OCI-LY7 (cell line): ENCODE results near the gene CRTC1. TPM values are rescaled to one million over a fixed set of nuclear protein-coding genes. Genes with fewer than 3 reads are reported as not detected.

ENCODE experiments used
- BruUV-seq: library from RNA; stranded (reverse); fragments of 400-500 nt; replicated peaks from 2 replicates; lab custom pipeline; 2021; lab: Mats Ljungman, UMichigan
- CTCF ChIA-PET: fragments of 300-600 bp; sonication (Branson Sonifier 250); formaldehyde crosslinking; loops from one replicate; lab custom pipeline; 2022; ENCODE audit warnings: antibody characterized with exemption; ENCODE audit not compliant: unreplicated experiment; lab: Charles Lee
- POLR2A ChIA-PET: fragments of 300-600 bp; sonication (Branson Sonifier 250); formaldehyde crosslinking; loops from one replicate; lab custom pipeline; 2022; ENCODE audit warnings: antibody characterized with exemption; lab: Charles Lee
- DNase-seq: peaks from one replicate; pipeline ENCODE4 v3.0.0-alpha.2; 2015; ENCODE audit warnings: low spot score
- H2AFZ ChIP-seq: fragments of 200-600 bp; sonication (generic), shearing (Covaris generic); 2 replicates; pipeline ENCODE4 v1.6.1; 2014; ENCODE audit warnings: mild to moderate bottlenecking, antibody characterized with exemption, low read length, moderate library complexity
- H3K27ac ChIP-seq: fragments of 200-600 bp; sonication (generic); 2 replicates; pipeline ENCODE4 v1.5.1; 2014; ENCODE audit warnings: mixed run types, low read depth, mild to moderate bottlenecking, moderate library complexity, low read length, inconsistent platforms; ENCODE audit not compliant: poor library complexity, severe bottlenecking
- H3K36me3 ChIP-seq: fragments of 200-600 bp; sonication (generic); 2 replicates; pipeline ENCODE4 v1.6.1; 2014; ENCODE audit warnings: mild to moderate bottlenecking, antibody characterized with exemption, low read length, moderate library complexity, mixed read lengths; ENCODE audit not compliant: insufficient read depth
- H3K4me1 ChIP-seq: fragments of 200-600 bp; sonication (generic); 2 replicates; pipeline ENCODE4 v1.5.1; 2014; ENCODE audit warnings: mild to moderate bottlenecking, low read length; ENCODE audit not compliant: insufficient read depth, poor library complexity, severe bottlenecking
- H3K4me2 ChIP-seq: fragments of 200-600 bp; sonication (generic); 2 replicates; pipeline ENCODE4 v1.6.1; 2014; ENCODE audit warnings: mild to moderate bottlenecking, low read length
- H3K4me3 ChIP-seq: fragments of 200-600 bp; sonication (generic); 2 replicates; pipeline ENCODE4 v1.5.1; 2014; ENCODE audit warnings: mild to moderate bottlenecking, low read depth, low read length; ENCODE audit not compliant: poor library complexity, severe bottlenecking
- H3K79me2 ChIP-seq: fragments of 200-600 bp; sonication (generic); 2 replicates; pipeline ENCODE4 v1.6.1; 2016; ENCODE audit warnings: low read depth, mild to moderate bottlenecking, low read length, moderate library complexity, mixed read lengths; ENCODE audit not compliant: insufficient read depth
- H3K9me2 ChIP-seq: fragments of 200-600 bp; sonication (generic); 2 replicates; pipeline ENCODE4 v1.6.1; 2016; ENCODE audit warnings: mild to moderate bottlenecking, low read length, mixed read lengths; ENCODE audit not compliant: insufficient read depth
- H3K9me3 ChIP-seq: fragments of 200-600 bp; sonication (generic); 2 replicates; pipeline ENCODE4 v1.6.1; 2014; ENCODE audit warnings: mild to moderate bottlenecking, mixed run types, low read length, mixed read lengths
- H4K20me1 ChIP-seq: fragments of 200-600 bp; sonication (generic); 2 replicates; pipeline ENCODE4 v1.6.1; 2014; ENCODE audit warnings: mild to moderate bottlenecking, antibody characterized with exemption, low read length, moderate library complexity, mixed read lengths; ENCODE audit not compliant: insufficient read depth
- EZH2phosphoT487 ChIP-seq: fragments of 200-600 bp; sonication (generic); IDR thresholded peaks from 2 replicates; pipeline ENCODE4 v1.6.1; 2018; ENCODE audit warnings: low read depth, borderline replicate concordance, mild to moderate bottlenecking, mixed run types, antibody characterized with exemption, low read length, moderate library complexity, mixed read lengths
- intact Hi-C: fragments of 100-400 bp; cut with micrococcal nuclease; formaldehyde crosslinking; loops from one replicate; pipeline ENCODE4 v1.10.0; 2022; ENCODE audit not compliant: unreplicated experiment
- total RNA-seq, 2 experiments: library from RNA; depleted of rRNA in 1 of 2; stranded (reverse); fragments of >200 nt in 1 of 2; shearing (Covaris generic) in 1 of 2; gene quantifications; 2 replicates each; pipeline ENCODE4 v1.2.3, GENCODE V29; 2014 to 2022
- TF ChIP-seq, protein P1 (sequence below): fragments of 200-600 bp; sonication (generic); conservative IDR thresholded peaks from 2 replicates; pipeline ENCODE4 v1.5.1; 2014; ENCODE audit warnings: mild to moderate bottlenecking, antibody characterized with exemption, low read length, moderate library complexity, mixed read lengths

The CRTC1 gene
- total RNA-seq, 2 experiments from 2014 or later = 4.1 to 10.3 TPM

DNA sequence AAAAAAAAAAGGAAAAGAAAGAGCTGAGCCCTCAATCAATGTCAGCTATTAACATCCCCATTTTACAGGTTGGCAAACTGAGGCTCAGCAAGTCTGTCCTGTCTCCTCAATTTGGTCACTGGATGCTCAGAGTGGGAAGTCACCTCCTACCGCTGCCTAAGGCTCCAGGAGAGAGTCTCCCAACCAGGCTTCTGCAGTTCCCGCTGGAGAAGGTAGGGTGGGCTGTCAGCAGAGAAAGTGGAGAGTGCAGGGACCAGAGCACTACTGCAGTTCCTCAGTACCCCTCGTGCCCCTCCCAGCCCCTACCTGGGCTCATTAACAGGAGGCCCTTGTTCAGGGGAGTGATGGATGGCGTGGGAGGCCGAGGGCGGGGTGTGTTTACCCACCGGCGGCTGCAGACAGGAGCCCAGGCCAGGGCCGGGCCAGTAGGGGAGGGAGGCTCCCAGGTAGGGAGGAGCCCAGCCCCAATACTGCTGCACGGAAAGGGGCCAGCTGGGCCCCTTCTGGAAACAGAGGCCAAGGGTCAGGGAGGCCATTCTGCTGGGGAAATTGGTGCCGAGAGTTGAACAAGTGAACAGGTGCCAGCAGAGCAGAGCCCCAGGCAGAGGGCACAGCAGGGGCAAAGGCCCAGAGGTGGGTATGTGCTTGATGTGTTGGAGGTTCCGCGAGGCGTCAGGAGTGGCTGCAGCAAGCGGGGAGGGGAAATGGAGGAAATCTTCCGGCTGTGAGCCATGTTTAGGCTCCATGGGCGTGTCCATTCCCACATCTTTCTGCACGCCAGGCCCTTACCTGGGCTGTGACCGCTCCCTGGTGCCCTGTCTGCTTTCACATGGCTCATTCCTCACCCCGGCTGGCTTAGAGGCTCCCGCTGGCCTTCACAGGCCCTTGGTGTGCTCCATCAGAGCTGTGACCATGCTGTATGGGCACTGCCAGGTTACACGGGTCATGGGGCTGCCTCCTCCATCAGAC lies 115.2 kb downstream of the CRTC1 start:
- no peaks in the 10 kb centered on the region for H3K9me2 ChIP-seq
- peaks cover 2% of the 10 kb centered on the region for H3K4me1 ChIP-seq
- no peak overlapping the region for H2AFZ ChIP-seq
- no peaks in the 10 kb centered on the region for H4K20me1 ChIP-seq
- TF ChIP-seq, protein P1, sequence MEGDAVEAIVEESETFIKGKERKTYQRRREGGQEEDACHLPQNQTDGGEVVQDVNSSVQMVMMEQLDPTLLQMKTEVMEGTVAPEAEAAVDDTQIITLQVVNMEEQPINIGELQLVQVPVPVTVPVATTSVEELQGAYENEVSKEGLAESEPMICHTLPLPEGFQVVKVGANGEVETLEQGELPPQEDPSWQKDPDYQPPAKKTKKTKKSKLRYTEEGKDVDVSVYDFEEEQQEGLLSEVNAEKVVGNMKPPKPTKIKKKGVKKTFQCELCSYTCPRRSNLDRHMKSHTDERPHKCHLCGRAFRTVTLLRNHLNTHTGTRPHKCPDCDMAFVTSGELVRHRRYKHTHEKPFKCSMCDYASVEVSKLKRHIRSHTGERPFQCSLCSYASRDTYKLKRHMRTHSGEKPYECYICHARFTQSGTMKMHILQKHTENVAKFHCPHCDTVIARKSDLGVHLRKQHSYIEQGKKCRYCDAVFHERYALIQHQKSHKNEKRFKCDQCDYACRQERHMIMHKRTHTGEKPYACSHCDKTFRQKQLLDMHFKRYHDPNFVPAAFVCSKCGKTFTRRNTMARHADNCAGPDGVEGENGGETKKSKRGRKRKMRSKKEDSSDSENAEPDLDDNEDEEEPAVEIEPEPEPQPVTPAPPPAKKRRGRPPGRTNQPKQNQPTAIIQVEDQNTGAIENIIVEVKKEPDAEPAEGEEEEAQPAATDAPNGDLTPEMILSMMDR = no peak
- TF ChIP-seq EZH2phosphoT487 = no peak
- no TSS peak for BruUV-seq
- ChIA-PET POLR2A (no interaction called here), CTCF (no interaction called here)
- H3K4me3 ChIP-seq = no peak overlapping the region
- DNase-seq = no peak
- no peaks in the 10 kb centered on the region for H3K79me2 ChIP-seq
- intact Hi-C loops = no loop called here
- H3K27ac ChIP-seq = no peak overlapping the region
- H3K4me2 ChIP-seq = no peak overlapping the region
- no peaks in the 10 kb centered on the region for H3K9me3 ChIP-seq
- no peaks in the 10 kb centered on the region for H3K36me3 ChIP-seq

DNA sequence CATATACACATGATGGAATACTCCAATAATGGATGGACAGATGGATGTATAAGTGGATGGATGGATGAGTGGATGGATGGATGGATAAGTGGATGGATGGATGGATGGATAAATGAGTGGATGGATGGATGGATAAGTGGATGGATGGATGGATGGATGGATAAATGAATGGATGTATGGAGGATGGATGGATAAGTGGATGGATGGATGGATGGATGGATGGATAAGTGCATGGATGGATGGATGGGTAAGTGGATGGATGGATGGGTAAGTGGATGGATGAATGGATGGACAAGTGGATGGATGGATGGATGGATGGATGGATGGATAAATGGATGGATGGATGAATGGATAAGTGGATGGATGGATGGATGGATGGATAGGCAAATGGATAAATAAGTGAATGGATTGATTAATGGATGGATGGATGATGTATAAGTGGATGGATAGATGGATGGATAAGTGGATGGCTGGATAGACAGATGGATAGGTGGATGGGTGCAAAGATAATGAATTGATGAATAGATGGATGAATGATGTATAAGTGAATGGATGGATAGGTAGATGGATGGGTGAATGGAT lies 116.0 kb downstream of the CRTC1 start:
- no peaks in the 10 kb centered on the region for H3K79me2 ChIP-seq
- no peak overlapping the region for H3K27ac ChIP-seq
- BruUV-seq = no TSS peak
- intact Hi-C loops = no loop called here
- ChIA-PET CTCF (no interaction called here), POLR2A (no interaction called here)
- no peak overlapping the region for H3K4me3 ChIP-seq
- DNase-seq = no peak
- no peaks in the 10 kb centered on the region for H3K9me3 ChIP-seq
- H3K9me2 ChIP-seq = no peaks in the 10 kb centered on the region
- H3K4me2 ChIP-seq = no peak overlapping the region
- TF ChIP-seq EZH2phosphoT487 = no peak
- TF ChIP-seq, protein P1 = no peak
- H4K20me1 ChIP-seq = no peaks in the 10 kb centered on the region
- peaks cover 2% of the 10 kb centered on the region for H3K4me1 ChIP-seq
- no peak overlapping the region for H2AFZ ChIP-seq
- H3K36me3 ChIP-seq = no peaks in the 10 kb centered on the region

DNA sequence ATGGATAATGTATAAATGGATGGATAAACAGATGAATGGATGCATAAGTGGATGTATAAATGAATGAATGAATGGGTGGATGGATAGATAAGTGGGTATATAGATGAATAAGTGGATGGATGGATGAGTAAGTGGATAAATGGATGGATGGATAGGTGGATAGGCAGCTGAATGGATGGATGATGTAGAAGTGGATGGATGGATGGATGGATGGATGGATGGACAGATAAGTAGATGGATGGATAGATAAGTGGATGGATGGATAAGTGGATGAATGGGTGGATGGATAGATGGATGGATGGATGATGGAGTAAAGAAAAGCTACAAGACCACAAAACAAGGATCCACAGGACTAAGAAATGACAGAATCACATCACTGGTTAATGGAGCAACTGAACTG lies 116.6 kb downstream of the CRTC1 start:
- CTCF ChIA-PET = no interaction called here
- Histone ChIP-seq H3K9me2 (no peaks in the 10 kb centered on the region), H3K4me1 (peaks cover 2% of the 10 kb centered on the region), H3K79me2 (no peaks in the 10 kb centered on the region), H3K4me2 (no peak overlapping the region), H3K27ac (no peak overlapping the region), H3K4me3 (no peak overlapping the region), H3K36me3 (no peaks in the 10 kb centered on the region), H4K20me1 (no peaks in the 10 kb centered on the region), H2AFZ (no peak overlapping the region), H3K9me3 (no peaks in the 10 kb centered on the region)
- BruUV-seq = no TSS peak
- no peak for DNase-seq
- POLR2A ChIA-PET = no interaction called here
- TF ChIP-seq, protein P1 = no peak
- TF ChIP-seq EZH2phosphoT487 = no peak
- intact Hi-C loops = no loop called here
